ENCODE data around the gene CDKN2AIPNL.
A peak's percentile ranks its signal among the peaks of the same experiment; 100 is the strongest.
"Not testable (repeated sequence)": the region's sequence is repeated elsewhere in the genome, so short reads cannot be mapped to it uniquely, and the experiment has no call there.

Gene CDKN2AIPNL

GRCh38 chr5:134396274-134396673 lies 15.4 kb downstream of the CDKN2AIPNL start:
- no peak for DNase-seq

GRCh38 chr5:134394932-134395331 lies 16.7 kb downstream of the CDKN2AIPNL start:
- DNase-seq: no peak

- DNase-seq: no peak
These were observed 19.4 kb downstream of the CDKN2AIPNL start for GRCh38 chr5:134392301-134392700.

GRCh38 chr5:134387443-134387842 lies 24.2 kb downstream of the CDKN2AIPNL start:
- DNase-seq: no peak

- DNase-seq: no peak
These were observed 27.5 kb downstream of the CDKN2AIPNL start for GRCh38 chr5:134383980-134384697.

GRCh38 chr5:134382204-134382603 lies 29.5 kb downstream of the CDKN2AIPNL start:
- DNase-seq: not testable (repeated sequence)

- DNase-seq: no peak
These were observed 31.3 kb downstream of the CDKN2AIPNL start for GRCh38 chr5:134380346-134380745.

- no peak for DNase-seq
These were observed 37.4 kb downstream of the CDKN2AIPNL start for GRCh38 chr5:134374232-134374631.

GRCh38 chr5:134373633-134374032 lies 38.0 kb downstream of the CDKN2AIPNL start:
- not testable (repeated sequence) for DNase-seq

GRCh38 chr5:134371834-134372340 lies 39.8 kb downstream of the CDKN2AIPNL start:
- DNase-seq: peak; percentile 66

GRCh38 chr5:134370871-134371833 lies 40.5 kb downstream of the CDKN2AIPNL start, which contains the start of gene UBE2B:
Gene UBE2B, plus strand, starts transcription at chr5:134371569. Its CDS starts 27 bp downstream, at chr5:134371596.
- DNase-seq: peak; percentile 99

GRCh38 chr5:134370311-134370870 lies 41.3 kb downstream of the CDKN2AIPNL start:
- DNase-seq: no peak

- no peak for DNase-seq
These were observed 46.1 kb downstream of the CDKN2AIPNL start for GRCh38 chr5:134365604-134366003.

- DNase-seq: no peak
These were observed 56.0 kb downstream of the CDKN2AIPNL start for GRCh38 chr5:134355681-134356080.

Measured in OCI-M1 (cell line).